Lower lobe of right lung (tissue), 2 donors: ENCODE results near the gene CHMP3. TPM values are rescaled to one million over a fixed set of nuclear protein-coding genes. Genes with fewer than 3 reads are reported as not detected.
"Not testable (repeated sequence)": the region's sequence is repeated elsewhere in the genome, so short reads cannot be mapped to it uniquely, and the experiment has no call there.

Experiments used
- ATAC-seq, 2 donors: fragments of 200-7000 bp; cut with Tn5 transposase; one replicate each; pipeline ENCODE4 v1.9.1; 2020 to 2022; ENCODE audit warnings: mild to moderate bottlenecking in 2 of 2, moderate library complexity in 2 of 2
- DNase-seq: peaks from one replicate; pipeline ENCODE4 v3.0.0-alpha.2; 2020
- H3K27ac ChIP-seq: fragments of 200-600 bp; one replicate; pipeline ENCODE4 v1.8.0; 2022
- H3K27me3 ChIP-seq: fragments of 200-600 bp; one replicate; pipeline ENCODE4 v1.8.0; 2022; ENCODE audit warnings: low read depth
- H3K36me3 ChIP-seq: fragments of 200-600 bp; one replicate; pipeline ENCODE4 v1.8.0; 2022; ENCODE audit warnings: mild to moderate bottlenecking
- H3K4me1 ChIP-seq: fragments of 200-600 bp; one replicate; pipeline ENCODE4 v1.8.0; 2022
- H3K4me3 ChIP-seq: fragments of 200-600 bp; one replicate; pipeline ENCODE4 v1.8.0; 2022; ENCODE audit warnings: mild to moderate bottlenecking
- H3K9me3 ChIP-seq: fragments of 200-600 bp; one replicate; pipeline ENCODE4 v1.8.0; 2022
- CTCF ChIP-seq: fragments of 200-600 bp; IDR thresholded peaks from one replicate; pipeline ENCODE4 v1.8.0; 2022; ENCODE audit warnings: antibody characterized with exemption, mild to moderate bottlenecking
- intact Hi-C: fragments of 100-400 bp; cut with DNase I; formaldehyde crosslinking; loops from one replicate; pipeline ENCODE4 v1.11.0; 2022
- total RNA-seq: library from RNA; stranded (reverse); fragmentation: NEBNext Ultra II Directional; extraction: Animal tissue kit (Norgen Biotek cat#: 25700); gene quantifications from one replicate; pipeline ENCODE4 v1.2.1, GENCODE V29; 2021
- donor health status: DM: no; HTN: yes; CAD: no; lungs with severe emphysema.

The CHMP3 gene
- total RNA-seq, 1 donor from 2014 or later = 140 TPM

GRCh38 chr2:86510436-86510933 lies 52.8 kb downstream of the CHMP3 start:
- H3K4me1 ChIP-seq = peaks cover 10% of the 10 kb centered on the region
- peaks cover 47% of the 10 kb centered on the region for H3K36me3 ChIP-seq
- no peak overlapping the region for H3K4me3 ChIP-seq
- intact Hi-C loops = no loop called here
- TF ChIP-seq CTCF = no peak
- ATAC-seq (no peak), DNase-seq (no peak)
- peak overlapping the region; percentile 10 for H3K27ac ChIP-seq
- H3K27me3 ChIP-seq = no peaks in the 10 kb centered on the region
- H3K9me3 ChIP-seq = no peaks in the 10 kb centered on the region

GRCh38 chr2:86507600-86507999 lies 55.6 kb downstream of the CHMP3 start:
- ATAC-seq (no peak), DNase-seq (no peak)
- Histone ChIP-seq H3K9me3 (no peaks in the 10 kb centered on the region), H3K36me3 (peaks cover 66% of the 10 kb centered on the region), H3K4me1 (peaks cover 10% of the 10 kb centered on the region), H3K27me3 (no peaks in the 10 kb centered on the region), H3K27ac (no peak overlapping the region), H3K4me3 (no peak overlapping the region)
- intact Hi-C loops = no loop called here
- TF ChIP-seq CTCF = no peak

GRCh38 chr2:86500325-86501083 lies 62.7 kb downstream of the CHMP3 start:
- H3K27me3 ChIP-seq = no peaks in the 10 kb centered on the region
- peaks cover 11% of the 10 kb centered on the region for H3K9me3 ChIP-seq
- no peak for ATAC-seq
- TF ChIP-seq CTCF = no peak
- no peak overlapping the region for H3K4me3 ChIP-seq
- intact Hi-C loops = no loop called here
- peaks cover 73% of the 10 kb centered on the region for H3K36me3 ChIP-seq
- H3K4me1 ChIP-seq = no peaks in the 10 kb centered on the region
- no peak overlapping the region for H3K27ac ChIP-seq
- DNase-seq = no peak

GRCh38 chr2:86499326-86499725 lies 63.9 kb downstream of the CHMP3 start:
- peaks cover 11% of the 10 kb centered on the region for H3K9me3 ChIP-seq
- no peak overlapping the region for H3K4me3 ChIP-seq
- no peak overlapping the region for H3K27ac ChIP-seq
- no peaks in the 10 kb centered on the region for H3K27me3 ChIP-seq
- H3K36me3 ChIP-seq = peaks cover 69% of the 10 kb centered on the region
- no peaks in the 10 kb centered on the region for H3K4me1 ChIP-seq
- no peak for TF ChIP-seq CTCF
- DNase-seq (no peak), ATAC-seq (no peak)
- intact Hi-C loops = no loop called here

- no peak for ATAC-seq
These were observed 64.6 kb downstream of the CHMP3 start for GRCh38 chr2:86498468-86499260.

GRCh38 chr2:86496391-86496790 lies 66.9 kb downstream of the CHMP3 start:
- peaks cover 11% of the 10 kb centered on the region for H3K9me3 ChIP-seq
- intact Hi-C loops, H3K27me3 ChIP-seq, DNase-seq, H3K4me1 ChIP-seq, ATAC-seq, H3K27ac ChIP-seq, H3K4me3 ChIP-seq: not testable (repeated sequence)
- H3K36me3 ChIP-seq = peaks cover 88% of the 10 kb centered on the region

More at GRCh38 chr2:86498468-86499260, 64.6 kb downstream of the CHMP3 start:
- Histone ChIP-seq H3K27me3 (no peaks in the 10 kb centered on the region), H3K4me3 (no peak overlapping the region), H3K9me3 (peaks cover 11% of the 10 kb centered on the region), H3K4me1 (no peaks in the 10 kb centered on the region), H3K36me3 (peaks cover 67% of the 10 kb centered on the region), H3K27ac (no peak overlapping the region)
- intact Hi-C loops = no loop called here
- no peak for DNase-seq
- TF ChIP-seq CTCF = no peak
